CD14-positive monocyte (primary cell): ENCODE measurements around the gene AGPAT2. TPM values are rescaled to one million over a fixed set of nuclear protein-coding genes. Genes with fewer than 3 reads are reported as not detected.
A peak's percentile ranks its signal among the peaks of the same experiment; 100 is the strongest.

Source experiments
- DNase-seq, 3 donors: peaks; one replicate each; pipeline ENCODE4 v3.0.0-alpha.2; 2011 to 2022
- H2AFZ ChIP-seq: 2 replicates; pipeline ENCODE4 v1.6.0; 2012; ENCODE audit warnings: mild to moderate bottlenecking, low read depth, low read length, inconsistent platforms; ENCODE audit not compliant: insufficient read depth, poor library complexity, severe bottlenecking
- H3K27ac ChIP-seq, 2 donors: 1 replicate in 1 of 2; 2 replicates in 1 of 2; pipeline ENCODE4 v1.5.1; 2012 to 2013; ENCODE audit warnings: low read length in 2 of 2, control low read depth in 1 of 2, inconsistent platforms in 1 of 2, low read depth in 1 of 2, mild to moderate bottlenecking in 1 of 2
- H3K27me3 ChIP-seq, 2 donors: one replicate each; pipeline versions ENCODE4 v1.6.0 to v1.6.1; 2011 to 2013; ENCODE audit warnings: low read length in 2 of 2; ENCODE audit not compliant: control insufficient read depth in 2 of 2, insufficient read depth in 2 of 2
- H3K36me3 ChIP-seq, 2 donors: replicated peaks in 1 of 2; 1 replicate in 1 of 2; 2 replicates in 1 of 2; pipeline versions ENCODE4 v1.5.1 to v1.6.1; 2012 to 2013; ENCODE audit warnings: low read length in 2 of 2, control low read depth in 1 of 2, inconsistent platforms in 1 of 2, mild to moderate bottlenecking in 1 of 2; ENCODE audit not compliant: insufficient read depth in 2 of 2, control insufficient read depth in 1 of 2
- H3K4me1 ChIP-seq, 2 donors: 1 replicate in 1 of 2; 2 replicates in 1 of 2; pipeline versions ENCODE4 v1.5.1 to v1.6.1; 2012 to 2013; ENCODE audit warnings: low read length in 2 of 2, control low read depth in 1 of 2, inconsistent platforms in 1 of 2, mild to moderate bottlenecking in 1 of 2, moderate library complexity in 1 of 2; ENCODE audit not compliant: insufficient read depth in 2 of 2, control insufficient read depth in 1 of 2
- H3K4me2 ChIP-seq: replicated peaks from 2 replicates; pipeline ENCODE3; 2012; ENCODE audit warnings: low read length, moderate library complexity, mild to moderate bottlenecking; ENCODE audit not compliant: poor library complexity, severe bottlenecking; ENCODE audit errors: extremely low read depth
- H3K4me3 ChIP-seq, 3 experiments: fragments of 200-600 bp in 1 of 3; sonication (generic) in 1 of 3; replicated peaks in 1 of 3; 1 replicate in 2 of 3; 2 replicates in 1 of 3; pipeline ENCODE4 v1.5.1; 2011 to 2013; ENCODE audit warnings: low read length in 3 of 3, mild to moderate bottlenecking in 3 of 3, control low read depth in 2 of 3, low read depth in 2 of 3, inconsistent platforms in 1 of 3, moderate library complexity in 1 of 3
- H3K79me2 ChIP-seq: 2 replicates; pipeline ENCODE4 v1.6.0; 2012; ENCODE audit warnings: mild to moderate bottlenecking, control low read depth, inconsistent platforms, low read length, moderate library complexity; ENCODE audit not compliant: insufficient read depth
- H3K9ac ChIP-seq: 2 replicates; pipeline ENCODE4 v1.6.0; 2017; ENCODE audit warnings: low read length, mild to moderate bottlenecking; ENCODE audit not compliant: insufficient read depth, poor library complexity, severe bottlenecking
- H3K9me3 ChIP-seq, 2 donors: replicated peaks in 1 of 2; 1 replicate in 1 of 2; 2 replicates in 1 of 2; pipeline versions ENCODE4 v1.5.1 to v1.6.1; 2012 to 2013; ENCODE audit warnings: low read length in 2 of 2, control low read depth in 1 of 2; ENCODE audit not compliant: control insufficient read depth in 1 of 2, insufficient read depth in 1 of 2
- H4K20me1 ChIP-seq: 2 replicates; pipeline ENCODE4 v1.6.0; 2012; ENCODE audit warnings: mild to moderate bottlenecking, low read length, control low read depth, moderate library complexity; ENCODE audit not compliant: insufficient read depth
- H3K27ac Mint-ChIP-seq, 7 donors: one replicate each; pipeline ENCODE4 v1.8.0; 2020; ENCODE audit warnings: mild to moderate bottlenecking in 7 of 7, mixed read lengths in 7 of 7, moderate library complexity in 6 of 7, inconsistent platforms in 2 of 7
- H3K27me3 Mint-ChIP-seq, 3 donors: one replicate each; pipeline ENCODE4 v1.8.0; 2021 to 2022; ENCODE audit warnings: low read depth in 3 of 3, mild to moderate bottlenecking in 3 of 3, mixed read lengths in 3 of 3, moderate library complexity in 3 of 3, inconsistent platforms in 1 of 3
- H3K36me3 Mint-ChIP-seq, 2 donors: one replicate each; pipeline ENCODE4 v1.8.0; 2020; ENCODE audit warnings: mixed read lengths in 2 of 2, inconsistent platforms in 1 of 2, mild to moderate bottlenecking in 1 of 2
- H3K4me1 Mint-ChIP-seq: one replicate; pipeline ENCODE4 v1.8.0; 2020; ENCODE audit warnings: mild to moderate bottlenecking, mixed read lengths
- H3K4me3 Mint-ChIP-seq, 2 donors: one replicate each; pipeline ENCODE4 v1.8.0; 2020; ENCODE audit warnings: mild to moderate bottlenecking in 2 of 2, mixed read lengths in 2 of 2, moderate library complexity in 1 of 2
- H3K9me3 Mint-ChIP-seq, 7 donors: one replicate each; pipeline ENCODE4 v1.8.0; 2020 to 2022; ENCODE audit warnings: mixed read lengths in 7 of 7, mild to moderate bottlenecking in 6 of 7, moderate library complexity in 6 of 7, inconsistent platforms in 2 of 7
- CTCF ChIP-seq: fragments of 200-600 bp; IDR thresholded peaks from one replicate; pipeline ENCODE4 v1.8.0; 2022; ENCODE audit warnings: antibody characterized with exemption, mild to moderate bottlenecking
- whole genome bisulfite sequencing: methylation state at CpG from one replicate; pipeline ENCODE4 v1.1.5; 2013; ENCODE audit warnings: missing lambda C conversion rate; ENCODE audit not compliant: insufficient coverage; 5-methylcytosine and 5-hydroxymethylcytosine counted together
- intact Hi-C, 2 donors: fragments of 100-400 bp; cut with micrococcal nuclease; formaldehyde crosslinking; loops; one replicate each; pipeline versions ENCODE4 v1.15.0 to v1.15.1; 2023
- polyA plus RNA-seq, 3 donors: library from polyadenylated mRNA; depleted of rRNA in 1 of 3; unstranded in 2 of 3; stranded (reverse) in 1 of 3; fragments of 300-500 nt in 2 of 3; fragments of >200 nt in 1 of 3; fragmentation: Illumina TruSeq in 2 of 3; gene quantifications; 1 replicate in 2 of 3; 2 replicates in 1 of 3; pipeline ENCODE4 v1.2.3, GENCODE V29; 2012 to 2021

The AGPAT2 gene
- polyA plus RNA-seq, 3 donors, result 80.1 to 139 (median 116) TPM

DNA sequence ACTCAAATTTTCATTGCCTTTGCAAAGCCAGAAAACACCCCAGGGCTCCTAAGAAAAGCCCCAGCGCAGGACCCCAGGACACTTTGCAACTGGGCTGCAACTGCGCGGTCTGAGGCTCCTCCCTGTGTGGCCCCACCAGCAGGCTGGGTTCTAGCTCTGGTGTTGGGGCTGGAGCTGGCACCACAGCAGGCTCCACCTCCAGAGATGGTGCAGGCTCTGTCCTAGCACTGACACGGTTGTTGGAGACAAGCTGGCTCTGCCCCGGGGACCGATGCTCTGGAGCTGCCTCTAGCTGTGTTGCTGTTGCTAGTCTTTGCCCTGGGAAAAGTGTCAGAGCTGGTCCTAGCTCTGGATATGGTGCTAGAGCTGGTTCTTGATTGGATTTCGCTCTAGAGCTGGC is 41.9 kb upstream of the AGPAT2 start:
- Mint-ChIP-seq H3K27me3 (peaks cover 6 to 12% (median 11%) of the 10 kb centered on the region in 3 donors), H3K4me3 (peak overlapping the region; percentile 27 to 57), H3K9me3 (no peaks in the 10 kb centered on the region), H3K4me1 (peaks cover 31% of the 10 kb centered on the region), H3K27ac (no peak overlapping the region), H3K36me3 (peaks cover 20 to 25% of the 10 kb centered on the region in 2 donors)
- peak overlapping the region; percentile 85 for H3K4me2 ChIP-seq
- H3K9me3 ChIP-seq, result no peaks in the 10 kb centered on the region
- peaks cover 38% of the 10 kb centered on the region for H4K20me1 ChIP-seq
- WGBS, result 78% methylated on average over 7 of the region's 7 CpGs
- H2AFZ ChIP-seq, result peak overlapping the region; percentile 93
- intact Hi-C loops, result loop anchor here (5.0 to 10.0 kb wide), 2 partner anchors 42 to 244 kb away; partner anchors contain the start of genes AGPAT2 (in 2 of the 2) and SEC16A (in 1 of the 2)
- peaks cover 20 to 26% of the 10 kb centered on the region in 2 donors for H3K36me3 ChIP-seq
- H3K27me3 ChIP-seq, result peaks cover 0 to 9% of the 10 kb centered on the region in 2 donors
- H3K27ac ChIP-seq, result no peak overlapping the region
- peaks cover 26 to 38% of the 10 kb centered on the region in 2 donors for H3K4me1 ChIP-seq
- peak overlapping the region; percentile 85 for H3K9ac ChIP-seq
- TF ChIP-seq CTCF, result no peak
- H3K4me3 ChIP-seq, result peak overlapping the region in 1 of 3 experiments; percentile 89
- no peak for DNase-seq
- peaks cover 54% of the 10 kb centered on the region for H3K79me2 ChIP-seq

DNA sequence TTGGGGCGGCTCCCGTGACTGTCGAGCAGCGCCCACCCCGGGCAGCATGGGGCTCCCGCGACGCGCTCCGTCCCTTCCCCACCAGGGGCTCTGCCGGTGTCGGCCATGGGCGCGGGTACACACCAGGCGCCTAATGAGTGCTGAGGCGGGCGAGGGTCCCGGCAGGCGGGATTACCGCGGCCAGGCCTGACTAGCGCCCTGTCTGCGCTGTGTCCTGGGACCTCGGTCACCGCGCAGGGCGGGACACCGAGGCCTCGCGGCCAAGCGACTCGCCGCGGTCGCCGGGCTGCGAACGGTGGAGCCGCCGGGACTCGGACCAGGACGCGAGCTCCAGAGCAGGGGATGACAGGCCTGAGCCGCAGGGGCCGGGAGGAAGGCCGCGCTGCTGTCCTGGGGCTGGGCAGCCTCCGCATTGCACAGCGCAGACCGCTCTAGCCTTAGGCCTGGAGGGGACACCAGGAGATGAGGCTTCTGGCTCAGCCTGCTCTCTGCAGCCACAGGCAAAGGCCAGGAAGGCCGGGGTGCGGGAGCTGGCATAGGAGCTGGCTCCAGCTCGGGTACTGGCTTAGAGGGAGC is 41.4 kb upstream of the AGPAT2 start:
- Histone ChIP-seq H3K4me3 (peak overlapping the region; percentile 46 to 89 (median 57)), H3K9me3 (no peaks in the 10 kb centered on the region), H3K4me2 (peak overlapping the region; percentile 85), H3K36me3 (peaks cover 25 to 31% of the 10 kb centered on the region in 2 donors), H3K27me3 (peaks cover 0 to 9% of the 10 kb centered on the region in 2 donors), H3K27ac (no peak overlapping the region), H3K4me1 (peaks cover 26 to 38% of the 10 kb centered on the region in 2 donors), H2AFZ (peak overlapping the region; percentile 93), H4K20me1 (peaks cover 43% of the 10 kb centered on the region), H3K9ac (peak overlapping the region; percentile 85), H3K79me2 (peaks cover 58% of the 10 kb centered on the region)
- peaks cover 32% of the 10 kb centered on the region for H3K4me1 Mint-ChIP-seq
- DNase-seq, result peak in 1 of 3 donors; percentile 26
- H3K27ac Mint-ChIP-seq, result no peak overlapping the region
- peak overlapping the region; percentile 57 to 72 for H3K4me3 Mint-ChIP-seq
- WGBS, result 3% methylated on average over 51 of the region's 53 CpGs
- H3K27me3 Mint-ChIP-seq, result peaks cover 6 to 12% (median 11%) of the 10 kb centered on the region in 3 donors
- peaks cover 25 to 31% of the 10 kb centered on the region in 2 donors for H3K36me3 Mint-ChIP-seq
- intact Hi-C loops, result loop anchor here (5.0 to 10.0 kb wide), 2 partner anchors 41 to 244 kb away; partner anchors contain the start of genes AGPAT2 (in 2 of the 2) and SEC16A (in 1 of the 2)
- H3K9me3 Mint-ChIP-seq, result no peaks in the 10 kb centered on the region
- no peak for TF ChIP-seq CTCF
